Neural progenitor cell (in vitro differentiated cells): Measurements from ENCODE around the gene CGREF1.

Experiments
- EZH2 ChIP-seq: fragments of 200-600 bp; sonication (generic); IDR thresholded peaks from 2 replicates; pipeline ENCODE4 v1.6.1; 2017; ENCODE audit warnings: antibody characterized with exemption, mild to moderate bottlenecking, moderate library complexity
- EZH2phosphoT487 ChIP-seq: fragments of 200-600 bp; sonication (generic); IDR thresholded peaks from 2 replicates; pipeline ENCODE4 v1.6.1; 2017; ENCODE audit warnings: antibody characterized with exemption
- TF ChIP-seq, protein P1 (sequence below): fragments of 200-600 bp; sonication (generic); IDR thresholded peaks from 2 replicates; pipeline ENCODE4 v1.5.1; 2017; ENCODE audit warnings: antibody characterized with exemption, mild to moderate bottlenecking

DNA sequence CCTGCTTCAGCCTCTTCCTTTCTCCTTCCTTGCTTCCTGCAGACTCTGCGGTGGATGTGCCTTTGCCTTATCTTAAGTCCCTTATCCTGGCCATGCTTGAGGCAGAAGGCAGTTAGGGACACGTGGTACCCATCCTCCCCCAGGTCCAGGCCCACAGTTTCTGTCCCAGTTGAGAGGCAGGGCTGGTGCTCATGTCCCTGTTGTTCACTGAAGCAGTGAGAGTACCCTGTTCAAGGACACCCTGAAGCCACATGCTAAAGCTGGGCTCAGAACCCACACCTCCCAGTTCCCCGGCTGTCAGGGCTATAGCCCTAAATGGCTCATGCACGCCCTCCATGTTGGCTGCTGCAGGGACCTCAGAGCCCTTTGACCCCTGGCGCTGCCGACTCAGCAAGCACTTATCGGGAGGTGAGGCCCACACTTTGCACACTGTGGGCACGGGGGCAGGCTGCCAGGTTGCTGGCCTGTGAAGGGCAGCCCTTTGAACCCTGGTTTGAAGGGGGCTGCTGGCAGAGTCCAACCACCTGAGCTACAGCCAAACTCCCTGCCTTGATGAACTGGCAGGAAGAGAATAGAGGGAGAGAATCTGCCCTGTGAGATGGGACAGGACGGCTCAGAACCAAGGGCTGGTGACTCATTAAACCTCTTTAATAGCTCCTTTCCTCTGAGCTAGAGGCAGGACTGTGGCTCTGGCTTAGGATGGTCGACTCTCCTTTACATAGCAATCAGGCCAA lies 26.1 kb downstream of the CGREF1 start:
- TF ChIP-seq, protein P1, sequence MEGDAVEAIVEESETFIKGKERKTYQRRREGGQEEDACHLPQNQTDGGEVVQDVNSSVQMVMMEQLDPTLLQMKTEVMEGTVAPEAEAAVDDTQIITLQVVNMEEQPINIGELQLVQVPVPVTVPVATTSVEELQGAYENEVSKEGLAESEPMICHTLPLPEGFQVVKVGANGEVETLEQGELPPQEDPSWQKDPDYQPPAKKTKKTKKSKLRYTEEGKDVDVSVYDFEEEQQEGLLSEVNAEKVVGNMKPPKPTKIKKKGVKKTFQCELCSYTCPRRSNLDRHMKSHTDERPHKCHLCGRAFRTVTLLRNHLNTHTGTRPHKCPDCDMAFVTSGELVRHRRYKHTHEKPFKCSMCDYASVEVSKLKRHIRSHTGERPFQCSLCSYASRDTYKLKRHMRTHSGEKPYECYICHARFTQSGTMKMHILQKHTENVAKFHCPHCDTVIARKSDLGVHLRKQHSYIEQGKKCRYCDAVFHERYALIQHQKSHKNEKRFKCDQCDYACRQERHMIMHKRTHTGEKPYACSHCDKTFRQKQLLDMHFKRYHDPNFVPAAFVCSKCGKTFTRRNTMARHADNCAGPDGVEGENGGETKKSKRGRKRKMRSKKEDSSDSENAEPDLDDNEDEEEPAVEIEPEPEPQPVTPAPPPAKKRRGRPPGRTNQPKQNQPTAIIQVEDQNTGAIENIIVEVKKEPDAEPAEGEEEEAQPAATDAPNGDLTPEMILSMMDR, result no peak
- TF ChIP-seq EZH2 (no peak), EZH2phosphoT487 (no peak)
